HepG2 (cell line): ENCODE measurements around the gene F7. TPM values are rescaled to one million over a fixed set of nuclear protein-coding genes. Genes with fewer than 3 reads are reported as not detected.

Source experiments
- GABPA ChIP-seq, 2 experiments: IDR thresholded peaks; 2 replicates each; pipeline ENCODE4 v1.6.1; 2011 to 2016; ENCODE audit warnings: low read depth in 2 of 2, low read length in 1 of 2, missing biosample characterization in 1 of 2, missing genetic modification characterization in 1 of 2
- GFI1 ChIP-seq: sonication (generic); formaldehyde crosslinking; IDR thresholded peaks from 2 replicates; pipeline ENCODE4 v1.5.0; 2020; ENCODE audit warnings: missing genetic modification reagents, mild to moderate bottlenecking, borderline replicate concordance
- HNRNPH1 ChIP-seq: fragments of 200-400 bp; formaldehyde crosslinking; optimal IDR thresholded peaks from 2 replicates; pipeline ENCODE3; 2017; ENCODE audit warnings: mild to moderate bottlenecking, low read depth, low read length
- KDM5B ChIP-seq: sonication (generic); formaldehyde crosslinking; IDR thresholded peaks from 2 replicates; pipeline ENCODE4 v1.4.0; 2020; ENCODE audit warnings: missing genetic modification reagents, mild to moderate bottlenecking, borderline replicate concordance
- MEIS1 ChIP-seq: sonication (generic); formaldehyde crosslinking; IDR thresholded peaks from 2 replicates; pipeline ENCODE4 v1.9.0; 2021; ENCODE audit warnings: mild to moderate bottlenecking, missing genetic modification reagents, moderate library complexity, borderline replicate concordance
- NCOA2 ChIP-seq: sonication (generic); formaldehyde crosslinking; IDR thresholded peaks from 2 replicates; pipeline ENCODE4 v1.8.0; 2022; ENCODE audit warnings: inconsistent platforms
- NR2F2 ChIP-seq: IDR thresholded peaks from 2 replicates; pipeline ENCODE4 v1.6.1; 2012; ENCODE audit warnings: low read depth, inconsistent platforms, borderline replicate concordance
- RXRB ChIP-seq: IDR thresholded peaks from 2 replicates; pipeline ENCODE4 v1.6.1; 2016; ENCODE audit warnings: borderline replicate concordance, missing genetic modification reagents, missing compliant biosample characterization
- SIX1 ChIP-seq: sonication (generic); formaldehyde crosslinking; IDR thresholded peaks from 2 replicates; pipeline ENCODE4 v1.4.0; 2020; ENCODE audit warnings: missing genetic modification reagents, borderline replicate concordance
- SIX4 ChIP-seq: sonication (generic); formaldehyde crosslinking; IDR thresholded peaks from 2 replicates; pipeline ENCODE4 v1.4.0; 2020; ENCODE audit warnings: missing genetic modification reagents
- SKI ChIP-seq: fragments of 450-650 bp; IDR thresholded peaks from one replicate; pipeline ENCODE4 v1.6.1; 2018; ENCODE audit warnings: mild to moderate bottlenecking; ENCODE audit not compliant: partially characterized antibody
- ZBTB7B ChIP-seq: sonication (generic); formaldehyde crosslinking; IDR thresholded peaks from 2 replicates; pipeline ENCODE4 v1.4.0; 2020; ENCODE audit warnings: missing genetic modification reagents
- ZMYM3 ChIP-seq: sonication (generic); formaldehyde crosslinking; IDR thresholded peaks from 2 replicates; pipeline ENCODE4 v1.5.1; 2020; ENCODE audit warnings: mild to moderate bottlenecking, missing genetic modification reagents
- ZNF350 ChIP-seq: sonication (generic); formaldehyde crosslinking; IDR thresholded peaks from 2 replicates; pipeline ENCODE4 v1.4.0; 2020; ENCODE audit warnings: mild to moderate bottlenecking, low read depth, missing genetic modification reagents, borderline replicate concordance
- ZNF430 ChIP-seq: sonication (generic); formaldehyde crosslinking; IDR thresholded peaks from 2 replicates; pipeline ENCODE4 v1.9.0; 2021; ENCODE audit warnings: mild to moderate bottlenecking, missing genetic modification reagents
- ZNF501 ChIP-seq: sonication (generic); formaldehyde crosslinking; IDR thresholded peaks from 2 replicates; pipeline ENCODE4 v1.5.1; 2020; ENCODE audit warnings: mild to moderate bottlenecking, moderate library complexity, missing genetic modification reagents
- ZNF567 ChIP-seq: sonication (generic); formaldehyde crosslinking; IDR thresholded peaks from 2 replicates; pipeline ENCODE4 v1.8.1; 2023; ENCODE audit warnings: mild to moderate bottlenecking, missing genetic modification reagents, borderline replicate concordance
- ZNF609 ChIP-seq: sonication (generic); formaldehyde crosslinking; IDR thresholded peaks from 2 replicates; pipeline ENCODE4 v1.4.0; 2020; ENCODE audit warnings: mild to moderate bottlenecking, missing genetic modification reagents, borderline replicate concordance
- ZNF747 ChIP-seq: sonication (generic); formaldehyde crosslinking; IDR thresholded peaks from 2 replicates; pipeline ENCODE4 v1.8.1; 2023; ENCODE audit warnings: missing genetic modification reagents, mild to moderate bottlenecking, borderline replicate concordance
- ZNF772 ChIP-seq: sonication (generic); formaldehyde crosslinking; IDR thresholded peaks from 2 replicates; pipeline ENCODE4 v1.5.0; 2020; ENCODE audit warnings: mild to moderate bottlenecking, missing genetic modification reagents
- ZNF777 ChIP-seq: sonication (generic); formaldehyde crosslinking; IDR thresholded peaks from 2 replicates; pipeline ENCODE4 v1.4.0; 2020; ENCODE audit warnings: missing genetic modification reagents
- ZSCAN9 ChIP-seq: IDR thresholded peaks from 2 replicates; pipeline ENCODE4 v1.6.1; 2016; ENCODE audit warnings: borderline replicate concordance
- polyA plus RNA-seq, 8 experiments: library from polyadenylated mRNA; depleted of rRNA in 3 of 8; stranded (reverse) in 7 of 8; unstranded in 1 of 8; fragments of >200 nt; fragmentation: Illumina TruSeq in 4 of 8; extraction: Trizol in 4 of 8; gene quantifications; 2 replicates each; pipeline versions ENCODE4 v1.2.1 to v1.2.3, GENCODE V29; 2011 to 2016; ENCODE audit warnings: low read depth in 4 of 8, missing spikeins in 1 of 8, mixed read lengths in 1 of 8; ENCODE audit not compliant: insufficient read depth in 1 of 8
- total RNA-seq, 5 experiments: library from RNA; depleted of rRNA; stranded (reverse); fragments of >200 nt; fragmentation: Illumina TruSeq; extraction: Trizol; gene quantifications; 2 replicates each; pipeline ENCODE4 v1.2.3, GENCODE V29; 2016; ENCODE audit warnings: low read depth in 1 of 5
- TF ChIP-seq, protein P1 (sequence below): sonication (generic); formaldehyde crosslinking; IDR thresholded peaks from 2 replicates; pipeline ENCODE4 v1.8.0; 2022; ENCODE audit warnings: mild to moderate bottlenecking, missing genetic modification reagents, moderate library complexity

The F7 gene
- total and polyA plus RNA-seq, 2 of the 13 experiments (the other 11 are each of a cell fraction or from before 2014, with no cell fraction given) = 12.6 to 26.5 TPM

GRCh38 chr13:113169277-113170272 is 64.0 kb downstream of the F7 start (continued):
- peak; percentile 70; the same call in 1 of the 2 replicates for TF ChIP-seq SIX4 (CRISPR knock-in tag)
- TF ChIP-seq ZNF609 (CRISPR knock-in tag) = peak; percentile 72; the same call in 1 of the 2 replicates
- TF ChIP-seq HNRNPH1 = no peak
- peak; percentile 72; the same call in 1 of the 2 replicates for TF ChIP-seq ZNF501 (CRISPR knock-in tag)
- TF ChIP-seq ZNF430 (CRISPR knock-in tag) = 0 out of 2 replicates have a peak, but pooled peaks have one; percentile 50
- 0 out of 2 replicates have a peak, but pooled peaks have one; percentile 47 for TF ChIP-seq NR2F2
- no peak for TF ChIP-seq ZMYM3 (CRISPR knock-in tag)
- TF ChIP-seq ZBTB7B (CRISPR knock-in tag) = 0 out of 2 replicates have a peak, but pooled peaks have one; percentile 44
- TF ChIP-seq ZSCAN9 (CRISPR knock-in tag) = peak; percentile 58; the same call in 1 of the 2 replicates
- peak; percentile 73; the same call in 1 of the 2 replicates for TF ChIP-seq ZNF772 (CRISPR knock-in tag)
- no peak for TF ChIP-seq ZNF777 (CRISPR knock-in tag)
- no peak for TF ChIP-seq ZNF747
- 0 out of 2 replicates have a peak, but pooled peaks have one; percentile 37 for TF ChIP-seq ZNF350 (CRISPR knock-in tag)
- no peak for TF ChIP-seq GABPA (IDR thresholded peaks at IDR 0.05; ENCODE audit: low read depth, low read length)
- TF ChIP-seq GABPA (CRISPR knock-in tag; IDR thresholded peaks at IDR 0.05; ENCODE audit: low read depth) = peak; percentile 52; the same call in 1 of the 2 replicates
- peak; percentile 64 for TF ChIP-seq NCOA2 (CRISPR knock-in tag)
- peak; percentile 74 for TF ChIP-seq SKI
- TF ChIP-seq RXRB (CRISPR knock-in tag) = peak; percentile 66; the same call in 1 of the 2 replicates
- no peak for TF ChIP-seq ZNF567 (CRISPR knock-in tag)
- TF ChIP-seq, protein P1, sequence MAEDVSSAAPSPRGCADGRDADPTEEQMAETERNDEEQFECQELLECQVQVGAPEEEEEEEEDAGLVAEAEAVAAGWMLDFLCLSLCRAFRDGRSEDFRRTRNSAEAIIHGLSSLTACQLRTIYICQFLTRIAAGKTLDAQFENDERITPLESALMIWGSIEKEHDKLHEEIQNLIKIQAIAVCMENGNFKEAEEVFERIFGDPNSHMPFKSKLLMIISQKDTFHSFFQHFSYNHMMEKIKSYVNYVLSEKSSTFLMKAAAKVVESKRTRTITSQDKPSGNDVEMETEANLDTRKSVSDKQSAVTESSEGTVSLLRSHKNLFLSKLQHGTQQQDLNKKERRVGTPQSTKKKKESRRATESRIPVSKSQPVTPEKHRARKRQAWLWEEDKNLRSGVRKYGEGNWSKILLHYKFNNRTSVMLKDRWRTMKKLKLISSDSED (CRISPR knock-in tag) = no peak
- 0 out of 2 replicates have a peak, but pooled peaks have one; percentile 48 for TF ChIP-seq MEIS1 (CRISPR knock-in tag)
- TF ChIP-seq GFI1 (CRISPR knock-in tag) = peak; percentile 97
- peak; percentile 42; the same call in 1 of the 2 replicates for TF ChIP-seq SIX1
- 0 out of 2 replicates have a peak, but pooled peaks have one; percentile 26 for TF ChIP-seq KDM5B (CRISPR knock-in tag)
